AG04449 (cell line): ENCODE measurements around the gene ENTPD8.

Source experiments
- CTCF ChIA-PET: fragments of 350-600 bp; formaldehyde crosslinking; extraction: SDS; loops from one replicate; lab custom pipeline; 2021; ENCODE audit warnings: antibody characterized with exemption; lab: Yijun Ruan, JAX
- POLR2A ChIA-PET: fragments of 400-600, 350-600 bp; formaldehyde crosslinking; extraction: SDS; loops from one replicate; lab custom pipeline; 2020; ENCODE audit warnings: antibody characterized with exemption, inconsistent platforms; lab: Yijun Ruan, JAX
- DNase-seq: peaks from one replicate; pipeline ENCODE4 v3.0.0-alpha.2; 2010; ENCODE audit warnings: low read depth, low spot score
- H3K4me3 ChIP-seq: 2 replicates; pipeline ENCODE4 v1.5.1; 2011; ENCODE audit warnings: low read depth, mild to moderate bottlenecking, control low read depth, low read length
- CTCF ChIP-seq: IDR thresholded peaks from one replicate; pipeline ENCODE4 v1.5.1; 2011; ENCODE audit warnings: mild to moderate bottlenecking, moderate library complexity, low read length, control low read depth, inconsistent platforms; ENCODE audit not compliant: insufficient read depth; ENCODE audit errors: missing control alignments

ENTPD8 gene

GRCh38 chr9:137441289-137441934 lies at the start of gene ENTPD8:
Gene ENTPD8 (minus strand): TSS chr9:137441357. CDS start chr9:137438285, 3,072 bp downstream.
- peak within 1 kb of the TSS; percentile 12; the same call in 1 of the 2 replicates for H3K4me3 ChIP-seq
- ChIA-PET POLR2A (no interaction called here), CTCF (interaction anchor here (3.0 to 3.3 kb wide), 2 partner anchors 18 to 154 kb away, joined by 10 to 27 read pairs; partner anchors contain the start of genes EXD3 and NOXA1)
- no peak for TF ChIP-seq CTCF
- no peak for DNase-seq

GRCh38 chr9:137490532-137491186 lies 49.5 kb upstream of the ENTPD8 start:
- CTCF ChIA-PET: interaction anchor here (1.3 kb wide), 1 partner anchor 11 kb away, joined by 3 read pairs; no protein-coding TSS in a partner anchor
- DNase-seq: no peak
- POLR2A ChIA-PET: no interaction called here
- TF ChIP-seq CTCF: no peak
- no peak overlapping the region for H3K4me3 ChIP-seq

GRCh38 chr9:137488906-137489305 lies 47.7 kb upstream of the ENTPD8 start:
- TF ChIP-seq CTCF: no peak
- DNase-seq: no peak
- ChIA-PET CTCF (no interaction called here), POLR2A (no interaction called here)
- no peak overlapping the region for H3K4me3 ChIP-seq

- CTCF ChIA-PET: no interaction called here
- TF ChIP-seq CTCF: no peak
- POLR2A ChIA-PET: no interaction called here
- H3K4me3 ChIP-seq: no peak overlapping the region
- no peak for DNase-seq
Observed at GRCh38 chr9:137488327-137488653, 47.1 kb upstream of the ENTPD8 start.

- ChIA-PET POLR2A (no interaction called here), CTCF (interaction anchor here (0.8 kb wide), 1 partner anchor 17 kb away, joined by 3 read pairs; no protein-coding TSS in a partner anchor)
- TF ChIP-seq CTCF: no peak
- DNase-seq: no peak
- H3K4me3 ChIP-seq: no peak overlapping the region
Observed at GRCh38 chr9:137487454-137488326, 46.5 kb upstream of the ENTPD8 start.
